ENCODE data around the gene ENOPH1.

Gene ENOPH1

DNA sequence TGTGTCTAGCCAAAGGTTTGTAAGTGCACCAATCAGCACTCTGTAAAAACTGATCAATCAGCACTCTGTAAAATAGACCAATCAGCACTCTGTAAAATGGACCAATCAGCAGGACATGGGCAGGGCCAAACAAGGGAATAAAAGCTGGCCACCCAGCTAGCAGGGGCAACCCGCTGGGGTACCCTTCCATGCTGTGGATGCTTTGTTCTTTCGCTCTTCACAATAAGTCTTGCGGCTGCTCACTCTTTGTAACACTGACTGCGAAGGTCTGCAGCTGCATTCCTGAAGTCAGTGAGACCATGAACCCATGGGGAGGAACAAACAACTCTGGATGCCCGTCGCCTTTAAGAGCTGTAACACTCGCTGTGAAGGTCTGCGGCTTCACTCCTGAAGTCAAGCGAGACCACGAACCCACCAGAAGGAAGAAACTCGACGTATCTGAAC, 14.4 kb upstream of the ENOPH1 start:
- no peak for DNase-seq (ENCODE audit: low read depth)
- H3K4me3 ChIP-seq (ENCODE audit: low read depth, low read length) = no peak overlapping the region
- TF ChIP-seq, protein P1, sequence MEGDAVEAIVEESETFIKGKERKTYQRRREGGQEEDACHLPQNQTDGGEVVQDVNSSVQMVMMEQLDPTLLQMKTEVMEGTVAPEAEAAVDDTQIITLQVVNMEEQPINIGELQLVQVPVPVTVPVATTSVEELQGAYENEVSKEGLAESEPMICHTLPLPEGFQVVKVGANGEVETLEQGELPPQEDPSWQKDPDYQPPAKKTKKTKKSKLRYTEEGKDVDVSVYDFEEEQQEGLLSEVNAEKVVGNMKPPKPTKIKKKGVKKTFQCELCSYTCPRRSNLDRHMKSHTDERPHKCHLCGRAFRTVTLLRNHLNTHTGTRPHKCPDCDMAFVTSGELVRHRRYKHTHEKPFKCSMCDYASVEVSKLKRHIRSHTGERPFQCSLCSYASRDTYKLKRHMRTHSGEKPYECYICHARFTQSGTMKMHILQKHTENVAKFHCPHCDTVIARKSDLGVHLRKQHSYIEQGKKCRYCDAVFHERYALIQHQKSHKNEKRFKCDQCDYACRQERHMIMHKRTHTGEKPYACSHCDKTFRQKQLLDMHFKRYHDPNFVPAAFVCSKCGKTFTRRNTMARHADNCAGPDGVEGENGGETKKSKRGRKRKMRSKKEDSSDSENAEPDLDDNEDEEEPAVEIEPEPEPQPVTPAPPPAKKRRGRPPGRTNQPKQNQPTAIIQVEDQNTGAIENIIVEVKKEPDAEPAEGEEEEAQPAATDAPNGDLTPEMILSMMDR (IDR thresholded peaks at IDR 0.05; ENCODE audit: low read depth, low read length, missing control alignments) = no peak

DNA sequence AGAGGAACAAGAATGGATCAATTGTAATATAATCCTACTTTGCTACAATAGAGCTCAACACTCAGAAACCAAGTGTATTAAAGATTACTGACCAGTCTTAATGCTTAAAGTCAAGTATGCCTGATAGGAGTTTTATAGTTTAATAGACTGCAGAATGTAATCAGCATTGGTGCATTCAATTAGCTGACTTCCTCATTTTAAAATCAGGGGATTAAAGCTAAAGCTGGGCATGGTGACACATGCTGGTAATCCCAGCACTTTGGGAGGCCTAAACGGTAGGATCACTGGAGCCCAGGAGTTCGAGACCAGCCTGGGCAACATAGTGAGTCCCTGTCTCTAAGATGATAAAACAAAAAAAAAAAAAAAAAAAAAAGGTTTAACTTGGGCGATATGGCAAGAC, 10.9 kb upstream of the ENOPH1 start:
- TF ChIP-seq, protein P1 (IDR thresholded peaks at IDR 0.05; ENCODE audit: low read depth, low read length, missing control alignments) = no peak
- no peak for DNase-seq (ENCODE audit: low read depth)

DNA sequence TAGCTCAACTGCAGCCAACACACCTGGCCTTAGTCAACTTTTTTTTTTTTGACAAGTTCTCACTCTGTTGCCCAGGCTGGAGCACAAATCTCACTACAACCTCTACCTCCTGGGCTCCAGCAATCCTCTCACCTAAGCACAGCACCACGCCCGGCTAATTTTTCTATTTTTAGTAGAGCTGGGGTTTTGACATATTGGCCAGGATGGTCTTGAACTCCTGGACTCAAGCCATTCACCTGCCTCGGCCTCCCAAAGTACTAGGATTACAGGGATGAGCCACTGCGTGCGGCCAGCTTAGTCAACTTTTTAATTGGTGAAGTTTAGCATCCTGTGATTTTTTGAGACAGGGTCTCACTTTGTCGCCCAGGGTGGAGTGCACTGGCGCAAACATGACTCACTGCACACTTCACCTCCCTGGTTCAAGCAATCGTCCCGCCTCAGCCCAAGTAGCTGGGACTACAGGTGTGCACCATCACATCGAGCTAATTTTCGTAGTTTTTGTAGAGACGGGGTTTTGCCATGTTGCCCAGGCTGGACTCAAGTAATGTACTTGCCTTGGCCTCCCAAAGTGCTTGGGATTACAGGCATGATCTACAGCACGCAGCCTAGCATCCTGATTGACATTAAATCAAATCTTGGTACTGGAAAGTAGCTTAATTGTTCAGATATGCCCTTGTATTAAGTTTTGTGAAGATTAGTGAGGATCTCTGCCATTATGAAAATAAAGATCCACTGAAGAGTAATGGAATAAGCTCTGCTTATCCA, 8.4 kb upstream of the ENOPH1 start:
- no peak overlapping the region for H3K4me3 ChIP-seq (ENCODE audit: low read depth, low read length)
- no peak for DNase-seq (ENCODE audit: low read depth)
- TF ChIP-seq, protein P1 (IDR thresholded peaks at IDR 0.05; ENCODE audit: low read depth, low read length, missing control alignments) = no peak

More for the DNA sequence above, 10.9 kb upstream of the ENOPH1 start:
- no peak overlapping the region for H3K4me3 ChIP-seq (ENCODE audit: low read depth, low read length)

DNA sequence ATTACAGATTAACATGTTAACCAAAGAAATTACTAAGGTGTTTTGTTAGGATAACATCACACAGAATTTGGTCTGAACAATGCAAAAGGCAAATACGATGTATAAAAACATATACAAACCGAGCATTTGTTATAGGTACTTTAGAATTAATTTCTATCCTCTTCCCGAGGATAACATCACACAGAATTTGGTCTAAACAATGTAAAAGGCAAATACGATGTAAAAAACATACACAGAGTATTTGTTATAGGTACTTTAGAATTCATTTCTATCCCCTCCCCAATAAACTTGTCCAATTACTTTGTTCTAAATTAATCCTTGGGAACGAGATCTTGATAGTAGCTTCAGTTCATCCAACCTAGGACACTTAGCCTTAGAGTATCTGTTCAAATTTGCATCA, 7.8 kb upstream of the ENOPH1 start:
- TF ChIP-seq, protein P1 (IDR thresholded peaks at IDR 0.05; ENCODE audit: low read depth, low read length, missing control alignments) = no peak
- no peak for DNase-seq (ENCODE audit: low read depth)
- H3K4me3 ChIP-seq (ENCODE audit: low read depth, low read length) = no peak overlapping the region

DNA sequence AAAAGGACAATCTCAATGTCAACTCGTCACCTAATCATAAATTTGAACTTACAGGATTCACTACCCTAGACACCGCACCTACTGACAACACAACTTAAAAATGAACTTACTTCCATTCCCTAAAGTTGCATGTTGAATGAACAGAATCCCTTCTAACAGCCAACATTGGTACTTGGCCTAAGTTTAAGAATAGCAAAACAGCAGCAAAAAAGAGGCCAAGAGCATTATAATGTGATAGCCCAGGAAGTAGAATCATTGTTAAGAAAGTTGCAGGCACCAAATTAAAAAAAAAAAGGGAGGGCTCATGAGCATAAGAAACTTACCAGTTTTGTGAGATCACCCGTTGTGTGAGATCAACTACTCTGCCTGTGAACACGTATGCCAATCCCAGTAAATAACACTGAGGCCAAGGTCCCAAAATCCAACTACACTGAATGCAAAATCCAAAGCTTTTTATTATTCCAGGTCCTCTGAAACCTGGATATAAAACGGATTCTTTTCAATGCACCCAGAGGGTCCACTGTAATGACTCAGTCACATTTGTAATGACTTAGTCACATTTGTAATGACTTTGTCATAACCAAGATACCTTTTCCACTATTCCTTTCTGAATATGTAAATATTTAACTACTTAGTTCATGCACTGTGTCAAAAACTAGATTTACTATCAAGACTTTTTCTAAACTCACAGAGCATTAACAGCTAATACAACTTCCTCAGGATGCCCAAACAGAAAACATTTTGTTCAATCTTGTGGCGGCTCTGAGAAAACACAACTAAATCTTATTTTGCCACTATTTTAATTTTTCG, 6.9 kb upstream of the ENOPH1 start:
- no peak for DNase-seq (ENCODE audit: low read depth)
- no peak overlapping the region for H3K4me3 ChIP-seq (ENCODE audit: low read depth, low read length)
- TF ChIP-seq, protein P1 (IDR thresholded peaks at IDR 0.05; ENCODE audit: low read depth, low read length, missing control alignments) = no peak

DNA sequence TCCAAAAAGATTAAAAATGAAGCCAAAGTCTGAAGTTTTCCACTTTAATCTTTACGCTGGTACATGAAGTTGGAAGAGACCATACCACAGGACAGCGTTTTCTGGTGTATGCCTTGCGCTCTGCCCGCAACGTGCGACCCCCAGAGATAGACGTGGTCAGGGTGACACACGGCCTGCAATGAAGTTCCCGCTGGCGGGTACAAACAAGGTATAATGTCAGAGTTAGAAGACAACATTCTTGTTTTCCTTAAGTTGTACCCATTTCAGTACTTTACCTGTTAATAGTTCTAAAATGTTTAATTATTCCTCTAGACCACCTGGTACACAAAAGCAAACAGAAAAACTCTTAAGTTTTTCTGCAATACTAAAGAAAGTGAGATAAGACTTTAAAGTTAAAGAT, 4.9 kb upstream of the ENOPH1 start:
- no peak for DNase-seq (ENCODE audit: low read depth)
- TF ChIP-seq, protein P1 (IDR thresholded peaks at IDR 0.05; ENCODE audit: low read depth, low read length, missing control alignments) = no peak
- H3K4me3 ChIP-seq (ENCODE audit: low read depth, low read length) = no peak overlapping the region
